SK-N-SH (cell line): ENCODE data around the gene FN3K. TPM values are rescaled to one million over a fixed set of nuclear protein-coding genes. Genes with fewer than 3 reads are reported as not detected.

Experiments
- CTCF ChIA-PET: fragments of 300-600, 350-600 bp; formaldehyde crosslinking; extraction: SDS; loops from one replicate; lab custom pipeline; 2021; lab: Yijun Ruan, JAX
- POLR2A ChIA-PET: fragments of 350-600 bp; sonication (Branson Sonifier 250); formaldehyde crosslinking; extraction: SDS; loops from one replicate; lab custom pipeline; 2020; ENCODE audit warnings: antibody characterized with exemption, inconsistent platforms; lab: Yijun Ruan, JAX
- DNase-seq: peaks from one replicate; pipeline ENCODE4 v3.0.0; 2012
- H2AFZ ChIP-seq: fragments of 200-600 bp; sonication (generic); 2 replicates; pipeline ENCODE4 v1.8.1; 2016; ENCODE audit warnings: antibody characterized with exemption, mild to moderate bottlenecking, low read depth
- H3F3A ChIP-seq: fragments of 200-600 bp; sonication (generic); replicated peaks from 2 replicates; pipeline ENCODE3; 2016; ENCODE audit warnings: antibody characterized with exemption, mild to moderate bottlenecking; ENCODE audit not compliant: insufficient read depth
- H3K27ac ChIP-seq, 2 experiments: fragments of 200-500 bp in 1 of 2; fragments of 200-600 bp in 1 of 2; sonication (Bioruptor generic) in 1 of 2; sonication (generic), shearing (Covaris generic) in 1 of 2; 2 replicates each; pipeline versions ENCODE4 v1.5.1 to v1.6.1; 2014 to 2016; ENCODE audit warnings: low read depth in 2 of 2, inconsistent platforms in 1 of 2, low read length in 1 of 2, mild to moderate bottlenecking in 1 of 2, mixed read lengths in 1 of 2
- H3K27me3 ChIP-seq: fragments of 200-600 bp; sonication (generic), shearing (Covaris generic); 2 replicates; pipeline ENCODE4 v1.6.1; 2016; ENCODE audit warnings: mixed run types; ENCODE audit not compliant: insufficient read depth
- H3K36me3 ChIP-seq, 2 experiments: fragments of 200-500 bp in 1 of 2; fragments of 200-600 bp in 1 of 2; sonication (Bioruptor generic) in 1 of 2; sonication (generic) in 1 of 2; replicated peaks in 1 of 2; 2 replicates each; pipeline versions ENCODE3 to v1.5.1; 2014 to 2016; ENCODE audit warnings: low read length in 1 of 2, mild to moderate bottlenecking in 1 of 2; ENCODE audit not compliant: insufficient read depth in 2 of 2, control insufficient read depth in 1 of 2
- H3K4me1 ChIP-seq, 2 experiments: fragments of 200-500 bp in 1 of 2; fragments of 200-600 bp in 1 of 2; sonication (Bioruptor generic) in 1 of 2; sonication (generic), shearing (Covaris generic) in 1 of 2; 2 replicates each; pipeline versions ENCODE4 v1.5.1 to v1.6.1; 2014 to 2016; ENCODE audit warnings: low read depth in 1 of 2, low read length in 1 of 2, mixed run types in 1 of 2; ENCODE audit not compliant: insufficient read depth in 2 of 2, control insufficient read depth in 1 of 2
- H3K4me2 ChIP-seq: fragments of 200-600 bp; sonication (generic), shearing (Covaris generic); 2 replicates; pipeline ENCODE4 v1.6.1; 2017; ENCODE audit warnings: mixed run types
- H3K4me3 ChIP-seq, 2 experiments: fragments of 200-500 bp in 1 of 2; fragments of 200-600 bp in 1 of 2; sonication (Bioruptor generic) in 1 of 2; sonication (generic), shearing (Covaris generic) in 1 of 2; 2 replicates each; pipeline versions ENCODE4 v1.5.1 to v1.8.1; 2014 to 2016; ENCODE audit warnings: low read depth in 2 of 2, inconsistent platforms in 1 of 2, low read length in 1 of 2, mild to moderate bottlenecking in 1 of 2, mixed read lengths in 1 of 2, moderate library complexity in 1 of 2
- H3K79me2 ChIP-seq: fragments of 200-600 bp; sonication (generic); 2 replicates; pipeline ENCODE4 v1.8.1; 2017; ENCODE audit warnings: mild to moderate bottlenecking; ENCODE audit not compliant: insufficient read depth
- H3K9ac ChIP-seq: fragments of 200-600 bp; sonication (generic); 2 replicates; pipeline ENCODE4 v1.6.1; 2017; ENCODE audit warnings: mixed run types
- H3K9me2 ChIP-seq: fragments of 200-600 bp; sonication (generic); 2 replicates; pipeline ENCODE4 v1.6.1; 2017; ENCODE audit warnings: mixed run types
- H3K9me3 ChIP-seq: fragments of 200-600 bp; sonication (generic); 2 replicates; pipeline ENCODE4 v1.6.1; 2017; ENCODE audit warnings: mixed run types, mild to moderate bottlenecking, moderate library complexity
- H4K20me1 ChIP-seq: fragments of 200-600 bp; sonication (generic); 2 replicates; pipeline ENCODE4 v1.6.1; 2017; ENCODE audit warnings: mild to moderate bottlenecking, mixed run types; ENCODE audit not compliant: insufficient read depth
- FOXM1 ChIP-seq: IDR thresholded peaks from 2 replicates; pipeline ENCODE4 v1.4.0; 2012; ENCODE audit warnings: low read depth, mild to moderate bottlenecking
- GABPA ChIP-seq: IDR thresholded peaks from 2 replicates; pipeline ENCODE4 v1.4.0; 2012; ENCODE audit warnings: low read depth, mild to moderate bottlenecking
- GATA2 ChIP-seq: sonication (generic); formaldehyde crosslinking; IDR thresholded peaks from 2 replicates; pipeline ENCODE4 v1.5.0; 2020; ENCODE audit warnings: mild to moderate bottlenecking, missing genetic modification reagents
- JUND ChIP-seq: IDR thresholded peaks from 2 replicates; pipeline ENCODE4 v1.4.0; 2012
- TCF12 ChIP-seq: IDR thresholded peaks from 2 replicates; pipeline ENCODE4 v1.4.0; 2012
- YY1 ChIP-seq: IDR thresholded peaks from 2 replicates; pipeline ENCODE4 v1.4.0; 2012; ENCODE audit warnings: low read depth, mild to moderate bottlenecking
- WGBS: methylation state at CpG from one replicate; pipeline ENCODE4 v1.1.6; 2017; ENCODE audit warnings: low lambda C conversion rate; 5-methylcytosine and 5-hydroxymethylcytosine counted together
- polyA plus RNA-seq, 3 experiments: library from polyadenylated mRNA; depleted of rRNA; stranded (reverse); fragments of >200 nt; gene quantifications; 2 replicates each; pipeline ENCODE4 v1.2.3, GENCODE V29; 2012
- TF ChIP-seq, protein P1 (sequence below): fragments of 150-350 bp; IDR thresholded peaks from 2 replicates; pipeline ENCODE4 v1.6.1; 2017; ENCODE audit warnings: antibody characterized with exemption, low read length, low read depth, borderline replicate concordance
- TF ChIP-seq, protein P2 (sequence below): fragments of 200-600 bp; sonication (generic); IDR thresholded peaks from 2 replicates; pipeline ENCODE4 v1.6.1; 2017; ENCODE audit warnings: antibody characterized with exemption, mild to moderate bottlenecking, moderate library complexity

Gene FN3K
- polyA plus RNA-seq, 1 of the 3 experiments (the other 2 are of a cell fraction): 9.9 TPM

DNA sequence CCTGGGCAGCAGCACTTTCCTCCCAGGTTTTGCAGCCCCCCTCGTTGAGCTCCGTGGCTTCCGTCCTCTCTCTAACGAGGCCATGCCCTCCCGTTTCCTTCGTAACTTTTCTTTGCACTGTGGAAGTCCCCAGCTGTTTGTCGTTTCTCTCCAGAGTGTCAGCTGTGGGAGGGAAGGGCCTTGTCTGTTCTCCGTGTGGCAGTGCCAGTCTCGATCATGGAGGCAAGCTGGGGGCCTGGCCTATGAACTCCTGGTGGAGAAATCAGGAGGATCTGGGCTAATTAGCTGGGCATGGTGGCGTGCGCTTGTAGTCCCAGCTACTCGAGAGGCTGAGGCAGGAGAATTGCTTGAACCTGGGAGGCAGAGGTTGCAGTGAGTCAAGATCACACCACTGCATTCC is 44.8 kb downstream of the FN3K start:
- H3K9me3 ChIP-seq: no peaks in the 10 kb centered on the region
- H3K36me3 ChIP-seq: peaks cover 18 to 25% of the 10 kb centered on the region in 2 experiments
- peaks cover 3% of the 10 kb centered on the region for H3F3A ChIP-seq
- TF ChIP-seq YY1 (no peak), TCF12 (no peak)
- H2AFZ ChIP-seq: no peak overlapping the region
- H3K4me3 ChIP-seq: no peak overlapping the region
- H3K4me2 ChIP-seq: no peak overlapping the region
- no peak for DNase-seq
- POLR2A ChIA-PET: no interaction called here
- peaks cover 10% of the 10 kb centered on the region for H3K79me2 ChIP-seq
- H3K27ac ChIP-seq: no peak overlapping the region
- no peak overlapping the region for H3K9ac ChIP-seq
- H3K4me1 ChIP-seq: no peaks in the 10 kb centered on the region; a peak in 2 of 4 replicates
- H3K27me3 ChIP-seq: no peaks in the 10 kb centered on the region
- 80% methylated on average over 12 of the region's 12 CpGs for WGBS
- no peaks in the 10 kb centered on the region for H3K9me2 ChIP-seq
- H4K20me1 ChIP-seq: peaks cover 8% of the 10 kb centered on the region; the same call in 1 of the 2 replicates
- CTCF ChIA-PET: interaction anchor here (1.1 to 3.7 kb wide), 11 partner anchors 8 to 318 kb away, joined by 3 to 49 read pairs (median 11); no protein-coding TSS in a partner anchor

DNA sequence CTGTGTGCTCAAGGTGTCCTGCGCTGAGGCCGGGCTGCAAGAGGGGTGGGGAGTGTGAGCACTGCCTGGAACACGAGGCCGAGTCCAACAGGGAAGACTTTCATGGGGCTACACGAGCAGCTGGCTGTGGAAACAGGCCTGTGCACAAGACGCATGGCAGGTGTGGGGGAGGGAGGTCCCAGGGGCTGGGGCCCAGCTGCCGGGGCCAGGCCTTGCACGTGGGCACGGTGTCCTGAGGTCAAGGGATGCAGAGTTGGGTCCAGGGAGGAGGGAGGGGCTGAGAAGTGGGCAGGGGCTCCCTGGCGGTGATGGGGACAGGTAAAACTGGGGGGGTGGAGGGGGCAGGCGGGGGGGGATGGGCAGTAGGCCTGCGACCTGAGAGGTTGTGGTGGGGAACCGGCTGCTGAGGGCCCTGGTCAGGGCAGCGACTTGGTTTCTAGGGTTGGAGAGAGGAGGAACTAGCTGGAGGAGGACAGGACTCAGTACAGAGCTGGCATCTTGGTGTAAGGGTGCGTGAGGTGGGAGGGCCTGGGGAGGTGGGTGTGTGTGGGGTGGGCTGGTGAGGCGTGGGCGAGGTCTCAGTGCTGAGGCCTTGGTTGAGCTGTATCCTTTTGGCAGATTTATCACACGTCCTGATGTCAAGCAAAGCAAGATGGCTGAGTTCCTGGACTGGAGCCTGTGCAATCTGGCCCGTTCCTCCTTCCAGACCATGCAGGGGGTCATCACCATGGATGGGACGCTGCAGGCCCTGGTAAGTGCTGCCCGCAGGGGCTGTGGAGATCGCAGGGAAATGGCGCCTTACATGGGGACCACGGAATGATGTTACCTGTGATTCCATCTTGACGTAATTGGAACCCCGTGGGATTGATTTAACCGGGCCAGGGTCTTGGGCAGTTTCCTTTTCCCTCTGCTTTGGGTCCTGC is 45.8 kb downstream of the FN3K start:
- H3K9me3 ChIP-seq: no peaks in the 10 kb centered on the region
- H3K9me2 ChIP-seq: no peaks in the 10 kb centered on the region
- H3K4me3 ChIP-seq: no peak overlapping the region; a peak in 1 of 4 replicates
- H2AFZ ChIP-seq: no peak overlapping the region
- peaks cover 3% of the 10 kb centered on the region for H3F3A ChIP-seq
- ChIA-PET CTCF (interaction anchor here (0.6 to 3.7 kb wide), 51 partner anchors 8 to 425 kb away, joined by 3 to 49 read pairs (median 5); no protein-coding TSS in a partner anchor), POLR2A (interaction anchor here (0.7 kb wide), 1 partner anchor 136 kb away, joined by 3 read pairs; no protein-coding TSS in a partner anchor)
- no peak overlapping the region for H3K27ac ChIP-seq
- H3K4me2 ChIP-seq: no peak overlapping the region
- no peak for DNase-seq
- TF ChIP-seq, protein P1, sequence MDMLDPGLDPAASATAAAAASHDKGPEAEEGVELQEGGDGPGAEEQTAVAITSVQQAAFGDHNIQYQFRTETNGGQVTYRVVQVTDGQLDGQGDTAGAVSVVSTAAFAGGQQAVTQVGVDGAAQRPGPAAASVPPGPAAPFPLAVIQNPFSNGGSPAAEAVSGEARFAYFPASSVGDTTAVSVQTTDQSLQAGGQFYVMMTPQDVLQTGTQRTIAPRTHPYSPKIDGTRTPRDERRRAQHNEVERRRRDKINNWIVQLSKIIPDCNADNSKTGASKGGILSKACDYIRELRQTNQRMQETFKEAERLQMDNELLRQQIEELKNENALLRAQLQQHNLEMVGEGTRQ: no peak
- TF ChIP-seq FOXM1 (no peak), GABPA (no peak), JUND (no peak), GATA2 (no peak)
- TF ChIP-seq, protein P2, sequence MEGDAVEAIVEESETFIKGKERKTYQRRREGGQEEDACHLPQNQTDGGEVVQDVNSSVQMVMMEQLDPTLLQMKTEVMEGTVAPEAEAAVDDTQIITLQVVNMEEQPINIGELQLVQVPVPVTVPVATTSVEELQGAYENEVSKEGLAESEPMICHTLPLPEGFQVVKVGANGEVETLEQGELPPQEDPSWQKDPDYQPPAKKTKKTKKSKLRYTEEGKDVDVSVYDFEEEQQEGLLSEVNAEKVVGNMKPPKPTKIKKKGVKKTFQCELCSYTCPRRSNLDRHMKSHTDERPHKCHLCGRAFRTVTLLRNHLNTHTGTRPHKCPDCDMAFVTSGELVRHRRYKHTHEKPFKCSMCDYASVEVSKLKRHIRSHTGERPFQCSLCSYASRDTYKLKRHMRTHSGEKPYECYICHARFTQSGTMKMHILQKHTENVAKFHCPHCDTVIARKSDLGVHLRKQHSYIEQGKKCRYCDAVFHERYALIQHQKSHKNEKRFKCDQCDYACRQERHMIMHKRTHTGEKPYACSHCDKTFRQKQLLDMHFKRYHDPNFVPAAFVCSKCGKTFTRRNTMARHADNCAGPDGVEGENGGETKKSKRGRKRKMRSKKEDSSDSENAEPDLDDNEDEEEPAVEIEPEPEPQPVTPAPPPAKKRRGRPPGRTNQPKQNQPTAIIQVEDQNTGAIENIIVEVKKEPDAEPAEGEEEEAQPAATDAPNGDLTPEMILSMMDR: no peak
- peaks cover 13 to 23% of the 10 kb centered on the region in 2 experiments for H3K36me3 ChIP-seq
- peaks cover 14% of the 10 kb centered on the region; the same call in 1 of the 2 replicates for H4K20me1 ChIP-seq
- H3K27me3 ChIP-seq: no peaks in the 10 kb centered on the region
- 80% methylated on average over 27 of the region's 27 CpGs for WGBS
- no peak overlapping the region for H3K9ac ChIP-seq
- no peaks in the 10 kb centered on the region; a peak in 2 of 4 replicates for H3K4me1 ChIP-seq
- H3K79me2 ChIP-seq: peaks cover 10% of the 10 kb centered on the region
